Hepatocyte (in vitro differentiated cells): ENCODE data around the gene PDE7B.

Source experiments
- EZH2 ChIP-seq: fragments of 200-600 bp; sonication (generic); IDR thresholded peaks from 2 replicates; pipeline ENCODE4 v1.6.1; 2016; ENCODE audit warnings: antibody characterized with exemption, mild to moderate bottlenecking, borderline replicate concordance
- EZH2phosphoT487 ChIP-seq: fragments of 200-600 bp; sonication (generic); IDR thresholded peaks from one replicate; pipeline ENCODE4 v1.6.1; 2018; ENCODE audit warnings: antibody characterized with exemption, mild to moderate bottlenecking, low read depth, moderate library complexity; ENCODE audit not compliant: unreplicated experiment, severe bottlenecking
- TF ChIP-seq, protein P1 (sequence below): fragments of 200-600 bp; sonication (generic); IDR thresholded peaks from 2 replicates; pipeline ENCODE4 v1.5.1; 2016; ENCODE audit warnings: antibody characterized with exemption, mild to moderate bottlenecking; ENCODE audit not compliant: poor library complexity

DNA sequence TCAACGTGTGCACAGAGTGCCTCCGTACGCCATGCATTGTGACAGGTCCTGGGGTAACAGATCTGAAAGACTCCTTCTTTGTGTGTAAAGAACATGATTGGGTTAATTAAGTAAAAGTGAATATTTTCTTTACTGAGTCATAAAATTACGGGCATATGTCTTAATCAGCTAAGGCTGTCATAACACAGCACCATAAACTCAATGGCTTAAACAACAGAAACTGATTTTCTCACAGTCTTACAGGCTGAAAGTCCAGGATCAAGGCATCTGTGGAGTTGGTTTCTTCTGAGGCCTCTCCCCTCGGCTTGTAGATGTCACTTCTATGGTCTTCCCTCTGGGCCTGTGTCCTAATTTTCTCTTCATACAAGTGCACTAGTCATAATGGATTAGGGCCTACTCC, 221.7 kb downstream of the PDE7B start:
- TF ChIP-seq, protein P1, sequence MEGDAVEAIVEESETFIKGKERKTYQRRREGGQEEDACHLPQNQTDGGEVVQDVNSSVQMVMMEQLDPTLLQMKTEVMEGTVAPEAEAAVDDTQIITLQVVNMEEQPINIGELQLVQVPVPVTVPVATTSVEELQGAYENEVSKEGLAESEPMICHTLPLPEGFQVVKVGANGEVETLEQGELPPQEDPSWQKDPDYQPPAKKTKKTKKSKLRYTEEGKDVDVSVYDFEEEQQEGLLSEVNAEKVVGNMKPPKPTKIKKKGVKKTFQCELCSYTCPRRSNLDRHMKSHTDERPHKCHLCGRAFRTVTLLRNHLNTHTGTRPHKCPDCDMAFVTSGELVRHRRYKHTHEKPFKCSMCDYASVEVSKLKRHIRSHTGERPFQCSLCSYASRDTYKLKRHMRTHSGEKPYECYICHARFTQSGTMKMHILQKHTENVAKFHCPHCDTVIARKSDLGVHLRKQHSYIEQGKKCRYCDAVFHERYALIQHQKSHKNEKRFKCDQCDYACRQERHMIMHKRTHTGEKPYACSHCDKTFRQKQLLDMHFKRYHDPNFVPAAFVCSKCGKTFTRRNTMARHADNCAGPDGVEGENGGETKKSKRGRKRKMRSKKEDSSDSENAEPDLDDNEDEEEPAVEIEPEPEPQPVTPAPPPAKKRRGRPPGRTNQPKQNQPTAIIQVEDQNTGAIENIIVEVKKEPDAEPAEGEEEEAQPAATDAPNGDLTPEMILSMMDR = no peak
- TF ChIP-seq EZH2 (no peak), EZH2phosphoT487 (no peak)
